Activated CD4-positive, alpha-beta T cell treated with anti-CD3 and anti-CD28 coated beads for 4 hours (primary cell): ENCODE results near the gene ISG15.
"Not testable (repeated sequence)": the region's sequence is repeated elsewhere in the genome, so short reads cannot be mapped to it uniquely, and the experiment has no call there.

Experiments
- DNase-seq, 2 donors: peaks; one replicate each; pipeline ENCODE4 v3.0.0-alpha.2; 2020

Gene ISG15

GRCh38 chr1:1030867-1031658 is 17.8 kb downstream of the ISG15 start:
- not testable (repeated sequence) for DNase-seq

DNA sequence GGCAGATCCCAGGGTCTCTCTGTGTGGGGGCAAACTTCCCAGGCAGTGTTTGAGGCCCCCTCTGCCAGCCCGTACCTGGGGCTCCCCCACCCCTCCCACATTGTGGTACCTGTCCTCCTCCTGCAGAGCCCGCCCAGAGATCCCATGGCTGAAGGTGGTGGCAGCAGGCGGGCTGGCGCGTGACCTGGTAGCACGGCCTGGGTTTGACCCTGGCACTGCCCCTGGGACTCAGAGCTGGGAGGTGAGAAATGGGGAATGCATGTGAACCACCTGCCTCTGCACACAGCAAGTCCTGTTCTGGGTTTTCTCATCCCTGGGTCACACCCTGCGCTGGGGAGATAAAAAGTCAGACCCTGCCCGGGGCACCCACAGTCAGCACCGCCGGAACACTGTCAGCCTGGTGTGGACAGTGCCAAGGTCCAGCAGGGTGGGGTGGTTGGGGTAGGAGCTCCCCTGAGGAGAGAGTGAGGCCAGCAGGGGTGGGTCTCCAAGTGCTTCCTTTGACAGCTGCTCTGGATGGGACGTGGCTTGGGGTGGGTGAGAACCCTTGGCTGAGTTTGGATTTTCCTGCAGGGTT is 18.4 kb downstream of the ISG15 start:
- no peak for DNase-seq

DNA sequence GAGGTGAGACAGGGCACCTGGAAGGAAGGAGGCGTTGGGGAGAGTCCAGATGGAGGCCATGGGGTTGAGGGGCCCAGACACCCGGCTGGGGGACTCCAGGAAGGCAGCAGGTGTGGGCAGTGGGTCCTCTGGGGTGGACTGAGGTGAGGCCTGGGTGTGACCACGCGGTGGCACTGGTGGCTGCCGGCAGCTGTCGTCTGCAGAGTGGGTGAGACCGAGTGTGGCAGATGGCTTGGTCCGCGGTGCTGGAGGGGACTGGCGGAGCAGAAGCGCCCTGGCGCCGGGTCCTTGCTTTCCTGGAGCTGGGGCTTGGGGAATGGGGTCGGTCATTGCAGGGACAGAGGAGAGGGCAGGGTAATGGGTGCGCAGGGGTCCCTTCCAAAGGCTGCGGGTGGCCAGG is 19.1 kb downstream of the ISG15 start:
- DNase-seq, result no peak

GRCh38 chr1:1033009-1033587 is 19.8 kb downstream of the ISG15 start:
- peak; percentile 91 to 95 for DNase-seq

DNA sequence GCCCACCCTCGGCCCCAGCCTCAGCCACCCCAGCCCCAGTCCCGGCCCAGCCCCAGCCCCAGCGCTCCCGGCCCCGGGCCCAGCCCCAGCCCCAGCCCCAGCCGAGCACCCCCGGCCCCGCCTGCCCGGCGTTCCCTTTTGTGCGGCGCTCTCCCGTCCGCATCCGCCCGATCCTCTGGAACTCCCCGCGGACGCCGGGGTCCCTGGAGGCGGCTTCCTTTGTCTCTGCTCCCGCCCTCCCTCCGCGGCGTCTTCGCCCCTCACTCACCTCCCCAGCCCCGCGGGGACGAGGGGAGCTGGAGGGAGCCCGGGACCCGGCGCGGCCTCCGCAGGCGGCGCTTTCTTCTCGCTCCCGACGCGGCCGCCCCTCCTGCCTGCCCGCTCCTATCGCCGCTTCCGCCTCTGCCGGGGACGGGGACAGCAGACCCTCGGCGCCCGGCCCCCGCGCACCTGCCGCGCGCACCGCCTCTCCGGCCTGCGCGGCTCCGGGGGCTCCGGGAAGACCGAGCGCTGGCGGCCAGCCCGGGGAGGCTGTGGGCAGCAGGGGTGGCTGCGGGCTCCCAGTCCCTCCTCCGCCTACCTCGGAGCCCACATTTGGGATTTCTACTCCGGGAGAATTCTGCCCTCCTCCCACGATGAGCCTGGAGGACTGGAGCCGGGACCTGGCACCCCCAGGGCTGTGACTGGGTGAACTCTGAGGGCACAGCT is 20.6 kb downstream of the ISG15 start:
- no peak for DNase-seq

- DNase-seq, result no peak
Measured at GRCh38 chr1:1034439-1034781, 21.1 kb downstream of the ISG15 start.

DNA sequence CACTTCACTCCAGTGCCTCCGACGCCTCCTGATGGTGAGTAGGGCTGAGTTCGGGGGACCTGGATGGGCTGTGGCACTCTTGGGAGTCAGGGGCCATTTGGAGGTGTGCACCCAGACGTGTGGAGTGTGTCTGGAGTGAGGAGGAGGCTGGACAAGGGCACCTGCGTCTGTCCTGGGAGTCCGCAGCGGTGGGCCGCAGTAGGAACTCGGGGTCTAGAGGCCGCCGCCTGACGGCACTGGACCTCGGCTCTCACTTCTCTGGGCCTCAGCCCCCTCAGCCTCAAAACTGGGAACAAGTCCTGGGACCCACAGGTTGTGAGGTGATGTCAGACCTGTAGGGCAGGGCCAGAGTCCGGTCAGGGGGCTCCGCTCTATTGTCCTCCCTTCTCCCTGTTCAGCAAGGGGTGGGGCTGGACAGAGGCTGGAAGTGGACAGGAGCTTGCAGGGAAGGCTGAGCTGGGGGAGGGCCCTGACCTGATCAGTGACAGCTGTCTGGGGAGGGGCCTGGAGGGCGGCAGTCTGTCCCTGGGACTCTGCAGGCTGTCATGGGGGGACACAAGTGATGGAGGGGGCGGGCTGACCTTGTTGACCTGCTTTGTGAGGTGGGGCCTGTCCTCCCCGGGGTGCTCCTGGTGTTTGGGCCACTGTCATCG is 22.1 kb downstream of the ISG15 start:
- DNase-seq, result no peak

- no peak for DNase-seq
Measured at GRCh38 chr1:1037366-1038327, 24.4 kb downstream of the ISG15 start.

DNA sequence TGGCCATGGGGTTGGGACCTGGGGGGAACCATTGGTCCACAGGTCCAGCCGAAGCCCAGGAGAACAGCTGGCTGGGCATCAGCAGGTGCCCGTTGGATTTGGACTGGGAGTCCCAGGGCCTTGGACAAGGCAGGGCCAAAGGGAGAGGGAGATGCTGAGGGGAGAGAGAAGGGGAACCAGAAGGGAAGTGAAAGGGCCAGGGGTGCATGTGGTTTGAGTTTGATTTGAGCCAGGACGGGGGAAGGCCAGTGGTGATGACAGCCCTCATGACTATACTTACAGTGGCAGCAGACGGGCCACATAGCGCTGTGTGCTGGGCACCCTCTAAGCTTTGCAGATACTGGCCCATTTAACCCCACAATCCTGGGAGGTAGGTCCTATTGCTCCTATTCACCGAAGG is 25.4 kb downstream of the ISG15 start:
- no peak for DNase-seq

DNA sequence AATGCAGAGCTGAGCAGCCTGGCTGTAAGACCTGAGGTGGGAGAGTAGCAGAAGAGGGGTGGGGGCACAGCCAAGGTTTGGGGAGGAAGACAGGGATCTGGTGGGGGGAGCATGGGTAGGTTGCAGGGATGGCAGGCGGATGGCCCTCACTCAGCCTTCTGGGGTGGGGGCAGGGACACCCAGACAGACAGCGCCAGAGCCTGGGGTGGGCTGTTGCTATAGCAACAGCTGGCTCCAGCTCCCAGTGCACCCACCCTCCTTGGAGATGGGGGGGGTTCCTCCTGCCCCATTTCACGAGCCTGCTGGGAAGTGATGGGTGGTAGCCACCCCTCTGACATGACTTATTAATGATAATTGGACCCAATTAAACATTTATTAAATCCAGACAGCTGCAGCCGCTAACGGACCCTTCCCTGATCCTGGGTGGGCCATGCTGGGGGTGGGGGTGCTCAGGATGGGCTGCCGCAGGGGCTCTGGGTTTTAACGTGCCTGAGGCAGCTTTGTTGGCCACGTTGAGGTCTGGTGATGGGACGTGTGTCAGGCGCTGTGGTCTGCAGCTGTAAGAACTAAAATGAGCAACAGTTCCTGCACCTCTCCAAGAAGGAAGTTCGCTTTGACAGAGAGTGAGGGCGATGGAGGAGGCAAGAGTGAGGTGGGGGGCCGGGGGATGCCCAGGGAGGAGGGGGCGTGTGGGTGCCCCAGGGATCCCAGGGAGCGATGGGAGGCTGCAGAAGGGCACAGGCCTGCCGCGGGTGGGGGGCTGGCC is 26.0 kb downstream of the ISG15 start:
- no peak for DNase-seq

DNA sequence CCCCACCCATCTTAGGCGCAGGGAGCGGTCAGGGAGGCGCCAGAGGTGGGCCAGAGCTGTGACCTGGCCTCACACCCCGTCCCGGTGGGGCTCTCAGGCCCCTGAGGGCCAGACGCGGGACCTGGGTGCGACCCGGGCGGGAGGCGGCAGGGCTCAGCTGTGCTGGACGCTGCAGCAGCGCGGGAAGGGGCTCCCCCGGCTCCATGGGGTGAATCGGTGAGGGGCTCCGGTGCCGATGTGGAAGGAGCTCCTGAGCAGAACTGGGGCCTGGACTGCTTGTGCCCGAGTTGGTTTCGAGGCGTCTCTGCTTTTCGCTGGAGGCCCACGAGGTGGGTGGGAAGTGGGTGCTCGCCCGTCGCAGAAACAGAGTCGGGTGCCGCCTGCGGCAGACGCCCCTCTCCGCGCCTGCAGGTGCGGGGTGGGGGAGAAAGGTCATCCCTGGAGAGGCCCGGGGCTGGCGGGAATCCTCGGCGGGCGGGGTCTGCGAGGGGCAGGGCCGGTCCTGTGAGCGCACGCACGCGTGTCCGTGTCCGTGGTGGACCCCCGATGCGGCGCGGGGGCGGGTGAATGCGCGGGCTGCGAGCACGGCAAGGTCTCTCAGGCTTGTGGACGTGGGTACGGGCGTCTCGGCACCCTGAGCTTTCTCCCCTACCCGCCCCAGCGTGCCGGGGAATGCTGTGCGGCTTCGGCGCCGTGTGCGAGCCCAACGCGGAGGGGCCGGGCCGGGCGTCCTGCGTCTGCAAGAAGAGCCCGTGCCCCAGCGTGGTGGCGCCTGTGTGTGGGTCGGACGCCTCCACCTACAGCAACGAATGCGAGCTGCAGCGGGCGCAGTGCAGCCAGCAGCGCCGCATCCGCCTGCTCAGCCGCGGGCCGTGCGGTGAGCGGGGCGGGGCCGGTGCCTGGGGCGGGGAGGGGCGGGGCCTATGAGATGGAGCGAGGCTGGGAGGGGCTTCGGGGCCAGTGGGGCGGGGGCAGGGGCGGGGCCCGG is 27.0 kb downstream of the ISG15 start:
- DNase-seq, result peak; percentile 67 to 78

GRCh38 chr1:1041092-1041523 is 27.8 kb downstream of the ISG15 start:
- DNase-seq, result no peak

DNA sequence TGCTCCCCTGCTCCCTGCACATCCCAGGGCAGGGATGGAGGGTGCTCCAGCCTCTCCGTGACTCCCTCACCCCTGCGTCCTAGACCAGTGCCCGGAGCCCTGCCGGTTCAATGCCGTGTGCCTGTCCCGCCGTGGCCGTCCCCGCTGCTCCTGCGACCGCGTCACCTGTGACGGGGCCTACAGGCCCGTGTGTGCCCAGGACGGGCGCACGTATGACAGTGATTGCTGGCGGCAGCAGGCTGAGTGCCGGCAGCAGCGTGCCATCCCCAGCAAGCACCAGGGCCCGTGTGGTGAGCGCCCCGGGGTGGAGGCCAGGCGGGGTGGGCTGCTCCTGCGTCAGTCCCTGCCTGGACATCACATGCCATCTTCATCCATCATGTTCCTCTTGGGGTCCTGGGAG is 28.6 kb downstream of the ISG15 start:
- DNase-seq, result no peak

- no peak for DNase-seq
Measured at GRCh38 chr1:1042835-1043234, 29.5 kb downstream of the ISG15 start.

DNA sequence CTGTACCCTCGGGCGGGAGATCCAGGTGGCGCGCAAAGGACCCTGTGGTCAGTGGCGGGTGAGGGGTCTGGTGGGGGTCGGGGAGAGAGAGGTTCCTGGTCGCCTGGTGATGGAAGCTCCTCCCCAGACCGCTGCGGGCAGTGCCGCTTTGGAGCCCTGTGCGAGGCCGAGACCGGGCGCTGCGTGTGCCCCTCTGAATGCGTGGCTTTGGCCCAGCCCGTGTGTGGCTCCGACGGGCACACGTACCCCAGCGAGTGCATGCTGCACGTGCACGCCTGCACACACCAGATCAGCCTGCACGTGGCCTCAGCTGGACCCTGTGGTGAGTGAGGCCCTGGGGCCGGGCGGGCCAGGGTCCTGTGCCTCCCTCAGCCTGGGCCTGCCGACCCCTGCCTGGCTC is 30.1 kb downstream of the ISG15 start:
- no peak for DNase-seq

GRCh38 chr1:1043921-1044320 is 30.6 kb downstream of the ISG15 start:
- no peak for DNase-seq

GRCh38 chr1:1044455-1045078 is 31.3 kb downstream of the ISG15 start:
- DNase-seq, result no peak

GRCh38 chr1:1045129-1045528 is 31.8 kb downstream of the ISG15 start:
- DNase-seq, result no peak

DNA sequence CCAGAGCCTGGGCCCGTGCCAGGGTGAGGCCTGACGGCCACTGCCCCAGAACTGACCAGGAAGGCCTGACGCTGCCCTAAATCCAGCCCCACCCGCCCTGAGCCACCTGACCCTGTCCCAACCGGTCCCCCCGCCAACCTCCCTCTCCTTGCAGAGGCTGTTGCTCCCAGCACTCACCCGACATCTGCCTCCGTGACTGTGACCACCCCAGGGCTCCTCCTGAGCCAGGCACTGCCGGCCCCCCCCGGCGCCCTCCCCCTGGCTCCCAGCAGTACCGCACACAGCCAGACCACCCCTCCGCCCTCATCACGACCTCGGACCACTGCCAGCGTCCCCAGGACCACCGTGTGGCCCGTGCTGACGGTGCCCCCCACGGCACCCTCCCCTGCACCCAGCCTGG is 32.9 kb downstream of the ISG15 start:
- no peak for DNase-seq

DNA sequence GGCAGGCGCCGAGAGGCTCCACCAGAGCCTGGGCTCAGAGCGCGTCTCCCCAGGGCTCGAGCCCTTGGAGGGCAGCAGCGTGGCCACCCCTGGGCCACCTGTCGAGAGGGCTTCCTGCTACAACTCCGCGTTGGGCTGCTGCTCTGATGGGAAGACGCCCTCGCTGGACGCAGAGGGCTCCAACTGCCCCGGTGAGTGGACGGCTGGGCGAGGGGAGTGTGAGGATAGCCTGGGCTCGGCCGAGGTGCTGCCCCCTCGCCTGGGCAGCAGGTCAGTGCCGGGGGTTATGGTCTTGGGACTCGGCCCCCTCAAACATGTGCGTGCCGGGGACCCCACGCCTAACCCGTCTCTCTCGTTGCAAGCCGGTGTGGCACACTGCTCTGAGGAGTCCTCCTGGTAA is 33.5 kb downstream of the ISG15 start:
- no peak for DNase-seq
